NOMO-1 treated with dmso at 0.1 percent for 144 hours (cell line): Measurements from ENCODE around the gene POU2F1.
"Not testable (repeated sequence)": the region's sequence is repeated elsewhere in the genome, so short reads cannot be mapped to it uniquely, and the experiment has no call there.

Source experiments
- DNase-seq: peaks from one replicate; lab custom pipeline; 2025; ENCODE audit not compliant: unreplicated experiment; lab: John Stamatoyannopoulos, UW

POU2F1 gene

DNA sequence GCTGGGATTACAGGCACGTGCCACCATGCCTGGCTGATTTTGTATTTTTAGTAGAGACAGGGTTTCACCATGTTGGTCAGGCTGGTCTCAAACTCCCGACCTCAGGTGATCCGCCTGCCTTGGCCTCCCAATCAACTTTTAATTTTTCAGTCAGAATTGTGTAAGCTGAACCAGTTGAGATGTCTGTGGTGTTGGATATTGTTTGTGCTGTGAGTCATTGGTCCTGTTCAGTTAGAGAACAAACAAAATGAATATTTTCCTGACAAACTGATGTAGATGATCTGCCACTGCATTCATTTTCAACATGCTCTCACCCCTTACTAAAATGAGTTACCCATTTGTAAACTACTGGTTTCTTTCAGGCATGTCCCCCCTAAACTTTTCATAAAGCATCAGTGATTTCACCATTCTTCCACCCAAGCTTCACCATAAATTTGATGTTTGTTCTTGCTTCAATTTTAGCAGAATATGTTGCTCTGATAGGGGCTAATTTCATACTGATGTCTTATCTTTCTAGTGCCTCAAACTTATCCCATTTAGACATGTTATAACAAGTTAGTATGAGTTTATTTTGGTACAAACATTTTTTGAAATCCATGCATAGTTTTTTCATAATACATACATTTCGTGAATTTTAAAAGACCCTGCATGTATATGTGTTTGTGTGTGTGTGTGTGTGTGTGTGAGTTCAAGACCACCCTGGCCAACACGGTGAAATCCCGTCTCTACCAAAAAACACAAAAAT lies 15.2 kb upstream of the POU2F1 start:
- DNase-seq: not testable (repeated sequence)

DNA sequence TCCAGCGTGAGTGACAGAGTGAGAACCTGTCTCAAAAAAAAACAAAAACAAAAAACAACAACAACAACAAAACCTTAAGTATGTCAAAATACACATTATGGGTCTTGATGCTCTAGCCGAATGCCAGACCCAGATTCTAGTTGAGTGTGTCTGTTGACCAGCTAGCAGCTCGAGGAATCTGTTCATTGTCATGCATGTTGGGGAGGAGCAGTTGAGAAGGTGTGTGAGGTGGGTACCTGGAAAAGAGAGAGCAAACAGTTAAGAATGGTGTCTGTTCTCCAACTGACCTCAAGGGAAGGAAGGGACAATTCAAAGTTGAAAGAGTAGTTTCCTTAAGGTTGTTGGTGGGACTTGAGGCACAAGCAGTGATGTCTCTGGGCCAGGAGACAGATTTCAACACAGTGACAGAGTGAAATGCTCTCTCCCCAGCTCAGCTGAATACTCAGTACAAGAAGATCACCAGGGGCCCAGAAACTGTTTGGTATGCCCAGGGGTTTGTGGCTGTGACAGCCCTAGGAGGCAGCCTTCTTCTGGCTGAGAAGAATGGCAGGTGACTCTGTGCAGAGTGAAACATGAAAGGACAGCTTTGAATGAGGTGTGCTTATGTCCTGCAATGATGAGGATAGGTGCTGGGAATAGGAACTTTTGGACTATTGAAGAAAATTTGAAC lies 14.4 kb upstream of the POU2F1 start:
- DNase-seq: no peak

DNA sequence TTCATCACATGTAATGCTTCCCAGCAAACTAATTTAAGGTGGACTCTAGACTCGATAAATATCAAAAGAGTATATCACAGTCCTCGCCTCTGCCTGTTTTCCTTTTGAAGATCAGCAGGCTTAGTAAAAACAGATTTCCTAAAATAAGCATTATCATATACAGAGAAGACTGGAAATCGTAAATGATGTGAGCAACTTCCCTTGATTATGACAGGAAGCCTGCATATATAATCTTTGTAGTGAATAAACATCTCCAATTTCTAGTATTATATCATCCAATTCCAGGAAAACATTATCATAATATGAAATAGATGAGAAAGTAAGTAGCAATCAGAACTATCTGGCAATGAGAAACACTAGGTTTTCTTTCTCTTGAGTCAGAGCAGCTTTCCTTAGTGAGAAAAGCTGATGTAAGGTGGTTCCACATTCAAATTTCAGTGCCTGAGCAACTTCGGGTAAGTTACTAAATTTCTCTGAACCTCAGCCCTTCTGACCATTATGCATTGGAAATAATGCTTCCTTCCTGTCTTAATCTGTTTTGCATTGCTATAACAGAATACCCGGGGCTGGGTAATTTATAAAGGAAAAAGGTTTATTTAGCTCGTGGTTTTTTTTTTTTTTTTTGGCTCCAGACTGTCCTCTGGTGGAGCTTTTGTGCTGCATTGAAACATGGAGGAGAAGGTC lies 12.6 kb upstream of the POU2F1 start:
- DNase-seq: no peak

DNA sequence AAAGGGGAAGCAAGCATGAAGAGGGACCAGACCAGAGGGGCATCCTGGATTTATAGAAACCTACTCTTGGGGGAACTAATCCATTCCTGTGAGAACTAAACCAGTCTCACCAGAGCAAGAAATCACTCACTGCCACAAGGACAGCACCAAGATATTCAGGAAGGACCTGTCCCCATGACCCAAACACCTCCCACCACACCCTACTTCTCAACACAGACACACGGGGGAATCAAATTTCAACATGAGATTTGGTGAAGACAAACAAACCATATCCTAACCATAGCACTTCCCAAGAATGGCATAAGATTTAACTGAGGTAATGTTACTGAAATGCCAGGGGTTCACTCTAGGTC lies 12.1 kb upstream of the POU2F1 start:
- no peak for DNase-seq

DNA sequence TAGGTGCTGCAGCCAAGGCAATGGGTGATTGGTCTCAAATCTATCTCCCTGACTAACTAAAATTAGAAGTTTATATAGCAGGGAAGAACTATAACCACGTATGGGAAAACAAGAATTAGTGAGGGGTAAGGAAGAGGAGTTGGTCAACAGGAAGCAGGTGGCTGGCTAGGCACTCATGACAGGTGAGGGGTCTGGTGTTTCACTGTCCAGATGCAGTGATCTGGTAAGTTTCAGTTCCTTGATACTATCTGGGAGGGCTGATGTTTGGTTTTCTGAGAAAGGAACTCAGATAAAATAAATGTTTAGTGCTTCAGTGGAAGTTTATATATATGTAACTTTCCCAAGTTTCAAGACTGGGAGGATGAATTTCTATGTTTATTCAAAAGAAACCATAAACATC lies 11.6 kb upstream of the POU2F1 start:
- DNase-seq: no peak

DNA sequence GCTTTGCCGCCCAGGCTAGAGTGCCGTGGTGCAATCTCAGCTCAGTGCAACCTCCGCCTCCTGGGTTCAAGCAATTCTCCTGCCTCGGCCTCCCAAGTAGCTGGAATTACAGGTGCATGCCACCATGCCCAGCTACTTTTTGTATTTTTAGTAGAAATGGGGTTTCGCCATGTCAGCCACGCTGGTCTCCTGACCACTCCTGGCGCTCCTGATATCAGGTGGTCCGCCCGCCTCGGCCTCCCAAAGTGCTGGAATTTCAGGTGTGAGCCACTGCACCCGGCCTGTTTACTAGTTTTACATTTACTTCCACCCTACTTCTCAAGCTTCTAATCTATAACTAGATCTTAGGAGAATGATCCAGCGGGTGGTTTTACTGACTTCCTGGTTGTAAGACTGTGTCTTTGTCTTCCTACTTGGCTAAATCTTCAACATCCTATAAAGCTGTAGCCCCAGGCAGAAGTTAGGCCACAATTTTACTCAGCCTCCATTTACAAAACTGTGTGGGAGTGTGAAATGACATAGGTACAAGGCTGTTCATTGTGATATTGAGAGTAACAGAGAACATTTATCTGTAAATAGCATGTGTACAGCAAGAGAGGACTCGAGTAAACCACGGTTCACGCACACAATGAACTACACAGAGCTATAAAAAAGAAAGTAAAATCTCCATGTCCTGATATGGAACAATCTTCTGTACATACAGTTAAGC lies 9.6 kb upstream of the POU2F1 start:
- no peak for DNase-seq

DNA sequence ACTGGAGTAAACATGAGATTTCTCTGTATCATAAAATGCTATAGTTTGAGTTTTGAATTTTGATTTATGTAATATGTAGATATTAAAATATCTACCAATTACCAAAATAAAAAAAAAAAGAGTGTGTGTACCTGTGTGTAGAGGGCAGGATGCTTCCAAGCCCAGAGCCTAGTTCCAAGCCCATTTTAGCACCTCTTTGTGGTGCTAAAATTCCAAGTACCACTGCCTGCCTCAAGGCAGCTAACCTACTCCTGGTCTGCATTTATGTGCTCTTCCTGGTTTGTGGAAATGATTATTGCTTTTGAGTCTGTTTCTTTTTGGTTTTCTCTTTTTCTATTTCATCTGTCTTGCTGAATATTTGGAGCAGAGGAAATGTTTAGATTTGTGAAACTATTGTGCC lies 8.7 kb upstream of the POU2F1 start:
- DNase-seq: no peak

DNA sequence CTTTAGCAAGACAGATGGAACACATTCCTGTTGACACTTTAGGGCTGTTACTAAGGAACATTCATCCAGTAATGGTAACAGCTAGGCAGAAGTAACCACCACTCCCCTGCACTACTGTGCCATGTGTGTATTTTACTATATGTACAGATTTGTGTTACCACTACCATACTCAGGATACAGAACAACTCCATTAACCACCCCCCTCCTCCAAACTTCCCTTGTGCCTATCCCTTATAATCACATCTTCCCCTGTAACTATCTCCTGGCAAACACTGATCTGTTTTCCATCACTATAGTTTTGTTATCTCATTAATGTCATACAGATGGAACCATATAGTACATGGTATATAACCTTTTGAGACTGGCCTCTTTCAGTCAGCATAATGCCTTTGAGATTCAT lies 3.9 kb upstream of the POU2F1 start:
- DNase-seq: no peak

DNA sequence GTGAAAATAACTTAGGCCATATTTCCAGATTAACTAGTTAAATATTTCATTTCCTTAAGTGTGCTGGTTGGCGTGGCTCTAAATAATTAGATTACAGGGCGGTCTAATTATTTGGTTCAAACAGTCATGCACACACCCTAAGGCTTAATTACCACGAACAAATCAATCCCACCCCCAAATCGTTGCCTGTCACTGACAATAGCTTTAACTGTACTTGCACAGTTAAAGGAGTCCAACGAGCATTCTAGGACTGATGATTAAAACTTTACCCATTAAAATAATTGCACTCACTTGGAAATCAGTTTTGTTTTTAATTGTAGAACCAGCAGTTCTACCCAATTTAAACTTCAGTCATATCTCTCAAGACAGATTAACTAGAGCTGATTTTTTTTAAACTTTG lies 1.5 kb upstream of the POU2F1 start:
- DNase-seq: no peak

DNA sequence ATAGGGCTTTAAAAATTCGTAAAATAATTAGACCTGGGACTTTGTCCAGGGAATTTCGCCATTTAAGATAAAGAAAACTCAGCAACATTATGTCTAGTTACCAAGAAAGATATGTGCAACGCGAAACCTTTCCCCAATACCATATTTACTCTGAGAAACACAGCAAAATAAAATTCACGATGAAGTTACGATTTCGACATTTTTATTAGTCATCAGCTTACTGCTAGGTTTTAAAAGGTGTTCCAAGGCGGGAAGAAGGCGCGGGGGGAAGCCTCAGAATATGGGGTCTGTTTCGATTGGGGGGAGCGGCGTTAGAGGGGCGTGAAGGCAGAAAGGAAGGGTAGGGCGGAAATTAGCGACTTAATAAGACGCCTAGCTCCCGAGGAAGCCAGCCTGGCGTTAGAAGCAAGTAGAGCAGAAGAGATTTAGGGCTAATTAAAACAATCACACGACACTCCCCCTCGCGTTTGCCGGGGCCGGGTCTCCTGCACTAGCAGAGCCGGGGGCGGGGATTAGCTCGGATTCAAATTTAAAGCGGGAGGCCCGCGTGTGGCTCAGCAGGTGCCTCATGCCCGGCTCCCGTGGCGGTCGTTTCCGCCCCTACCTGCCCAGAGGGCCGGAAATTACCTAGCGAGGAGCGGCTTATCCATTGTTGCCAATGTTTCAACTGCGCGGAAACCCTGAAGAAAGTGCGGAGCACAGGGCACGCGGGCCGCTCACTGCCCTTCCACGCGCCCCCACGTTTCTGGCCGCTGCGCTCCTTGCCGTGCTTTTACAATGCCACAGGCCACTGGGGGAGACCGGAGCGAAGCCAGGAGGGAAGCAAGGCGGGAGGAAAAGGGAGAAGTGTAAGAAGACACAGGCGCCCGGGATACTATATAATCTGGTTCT lies 795 bp upstream of the POU2F1 start:
- DNase-seq: peak; percentile 91

DNA sequence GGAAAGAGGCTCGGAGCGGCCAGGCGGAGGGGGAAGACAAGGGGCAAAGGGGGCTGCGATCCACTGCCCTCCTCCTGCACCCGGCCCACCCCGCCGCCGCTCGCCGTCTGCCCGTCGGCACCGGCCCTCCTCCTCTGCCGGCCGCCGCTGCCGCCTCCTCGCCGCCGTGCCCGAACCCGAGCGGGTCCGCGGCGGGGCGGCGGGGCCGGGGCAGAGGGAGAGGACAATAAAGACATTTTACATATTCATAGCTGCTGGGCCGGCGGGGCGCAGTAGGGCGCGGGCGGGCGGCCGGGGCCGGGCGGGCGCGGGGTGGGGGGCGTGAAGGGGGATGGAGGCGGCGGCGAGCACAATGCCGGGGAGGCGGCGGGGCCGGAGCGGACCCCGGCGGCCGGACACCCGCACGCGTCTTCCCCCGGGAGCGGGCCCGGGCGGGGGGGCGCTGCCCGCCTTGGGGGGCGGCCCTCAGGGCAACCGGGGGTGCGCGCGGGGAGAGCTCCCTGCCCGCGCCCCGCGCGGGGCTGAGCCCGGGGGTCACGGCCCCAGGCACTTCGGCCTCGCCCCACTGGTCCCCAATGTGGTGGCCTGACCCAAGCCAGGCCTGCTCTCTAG lies 546 bp downstream of the POU2F1 start:
- no peak for DNase-seq

DNA sequence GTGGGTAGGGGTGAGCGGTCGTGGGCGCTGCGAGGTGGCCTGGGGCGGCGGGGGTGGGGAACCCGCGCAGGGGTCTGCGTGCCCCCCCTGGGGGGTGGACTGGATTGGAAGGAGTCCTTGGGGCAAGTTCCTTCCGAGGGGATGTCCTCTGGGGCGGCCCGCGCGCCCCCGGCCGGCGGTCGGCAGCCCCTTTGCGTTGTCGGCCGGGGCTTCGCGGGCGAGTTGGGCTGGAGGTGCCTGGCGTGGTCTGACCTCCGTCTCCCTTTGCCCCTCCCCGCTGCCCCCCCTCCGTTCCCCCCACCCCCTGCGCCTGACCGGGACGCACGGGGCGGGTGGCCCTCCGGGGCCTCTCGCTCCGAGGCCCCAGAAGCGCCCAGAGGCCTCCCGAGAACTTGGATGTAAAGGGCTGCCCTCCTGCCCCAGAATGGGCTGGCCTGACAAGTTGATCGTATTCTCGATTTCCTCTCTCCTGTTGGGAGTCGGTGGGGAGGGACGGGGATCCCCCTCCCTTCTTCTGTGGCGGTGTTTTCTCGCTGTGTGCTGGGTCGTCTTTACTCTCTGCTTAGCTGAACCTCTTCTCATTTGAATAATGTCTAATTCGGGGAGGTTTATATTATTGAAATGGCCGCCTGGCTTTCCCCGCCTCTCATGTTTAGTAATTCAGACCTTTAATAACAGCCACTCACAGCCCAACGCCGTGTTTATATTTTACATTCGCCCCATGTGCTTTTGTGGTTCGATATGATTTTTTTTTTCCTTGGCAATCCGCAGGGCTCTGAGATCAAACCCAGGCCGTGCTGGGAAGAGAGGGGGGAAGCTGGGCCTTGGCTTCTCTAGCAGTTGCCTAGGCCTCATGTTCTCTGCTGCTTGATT lies 1.3 kb downstream of the POU2F1 start:
- peak; percentile 63 for DNase-seq

DNA sequence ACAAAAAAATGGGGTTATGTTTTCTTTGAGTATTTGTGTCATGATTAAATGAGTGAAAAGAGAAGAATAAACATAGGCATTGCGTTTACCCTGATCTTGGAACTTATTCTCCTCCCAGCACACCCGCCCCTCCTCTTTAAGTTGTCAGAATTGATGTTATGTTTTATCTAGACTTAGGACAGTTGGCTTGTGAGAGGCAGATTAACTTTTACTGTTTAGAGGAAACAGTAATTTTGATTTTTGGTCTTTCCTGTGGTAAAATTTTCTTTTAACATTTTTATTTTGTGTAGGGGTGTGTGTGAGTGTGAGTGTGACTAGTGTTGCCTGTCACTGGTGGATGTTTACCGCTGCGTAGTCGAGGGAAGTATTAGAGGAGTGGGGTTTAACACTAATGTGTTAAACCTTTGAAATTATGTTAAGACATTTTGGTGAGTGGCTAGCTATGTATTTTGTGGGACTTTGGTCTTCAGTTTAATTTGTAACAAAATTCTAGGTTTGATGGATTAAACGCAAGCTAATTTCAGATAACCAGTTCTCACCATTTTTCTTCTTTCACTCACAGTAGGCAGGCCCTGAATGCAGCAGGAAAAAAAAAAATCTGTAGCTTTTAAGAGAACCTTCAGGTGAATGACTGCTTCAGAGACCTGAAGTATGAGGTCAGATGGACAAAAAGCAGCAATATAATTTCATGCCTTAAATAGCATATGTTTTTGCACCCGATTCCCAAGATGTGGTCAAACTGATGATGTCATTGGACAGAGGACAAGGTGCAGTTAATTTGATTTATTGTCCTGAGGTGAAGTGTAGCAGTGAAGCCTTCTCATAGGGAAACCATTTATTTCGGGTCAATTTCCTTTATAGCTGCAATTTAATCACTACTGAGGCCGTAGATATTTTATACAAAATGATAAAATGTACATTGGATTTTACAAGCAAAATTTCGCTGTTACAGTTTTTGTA lies 2.7 kb downstream of the POU2F1 start:
- no peak for DNase-seq

DNA sequence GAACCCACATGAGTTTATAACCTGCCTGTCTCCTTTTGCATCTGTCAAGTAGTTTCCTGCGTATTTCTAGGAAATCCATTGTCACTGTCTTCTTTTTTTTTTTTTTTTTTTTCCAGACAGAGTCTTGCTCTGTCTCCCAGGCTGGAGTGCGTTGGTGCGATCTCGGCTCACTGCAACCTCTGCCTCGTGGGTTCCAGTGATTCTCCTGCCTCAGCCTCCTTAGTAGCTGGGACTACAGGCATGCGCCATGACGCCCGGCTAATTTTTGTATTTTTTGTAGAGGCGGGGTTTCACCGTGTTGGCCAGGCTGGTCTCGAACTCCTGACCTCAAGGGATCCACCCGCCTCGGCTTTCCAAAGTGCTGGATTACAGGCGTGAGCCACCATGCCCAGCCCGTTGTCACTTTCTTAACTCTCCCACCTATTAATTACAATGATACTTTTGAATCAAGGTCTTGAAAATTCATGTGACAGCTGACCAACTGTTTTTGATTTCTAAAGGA lies 4.1 kb downstream of the POU2F1 start:
- DNase-seq: not testable (repeated sequence)

DNA sequence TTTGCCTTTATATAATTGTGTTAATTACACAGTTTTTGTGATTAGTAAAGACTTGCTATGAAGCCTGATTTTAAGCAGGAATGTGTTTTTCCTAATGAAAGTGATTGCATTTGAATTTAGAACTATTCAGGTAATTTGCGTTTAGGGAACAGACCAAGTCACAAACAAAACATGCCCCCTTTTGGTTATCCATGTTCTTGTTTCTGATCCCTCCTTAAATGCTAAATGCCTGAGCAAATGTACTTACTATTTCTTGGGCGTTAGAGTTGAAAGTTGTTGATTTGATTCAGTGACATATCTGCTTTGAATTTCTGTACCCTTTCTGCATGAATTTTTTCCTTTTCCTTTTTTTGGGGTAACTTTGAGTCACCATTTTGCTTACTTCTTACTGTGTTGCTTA lies 5.2 kb downstream of the POU2F1 start:
- DNase-seq: no peak

DNA sequence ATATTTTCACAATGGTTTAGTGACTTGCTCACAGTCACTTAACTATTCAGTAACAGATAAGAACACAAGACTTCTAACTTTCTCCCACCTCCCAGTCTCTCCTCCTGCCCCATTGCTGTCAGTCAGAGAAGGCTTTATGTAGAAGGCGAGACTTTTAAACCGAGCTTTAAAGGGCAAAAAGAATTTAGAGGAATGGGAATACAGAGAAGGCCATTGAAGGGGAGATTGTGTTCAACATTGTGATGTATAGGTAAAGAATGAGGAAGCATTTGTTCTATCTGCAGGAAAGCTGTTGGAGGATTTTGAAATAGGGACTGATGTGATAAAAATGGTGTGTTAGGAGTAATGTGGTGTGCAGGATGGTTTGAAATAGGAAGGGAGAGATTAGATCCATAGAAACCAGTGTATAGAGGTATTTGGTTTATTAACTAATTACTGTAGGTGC lies 7.3 kb downstream of the POU2F1 start:
- DNase-seq: peak; percentile 9

DNA sequence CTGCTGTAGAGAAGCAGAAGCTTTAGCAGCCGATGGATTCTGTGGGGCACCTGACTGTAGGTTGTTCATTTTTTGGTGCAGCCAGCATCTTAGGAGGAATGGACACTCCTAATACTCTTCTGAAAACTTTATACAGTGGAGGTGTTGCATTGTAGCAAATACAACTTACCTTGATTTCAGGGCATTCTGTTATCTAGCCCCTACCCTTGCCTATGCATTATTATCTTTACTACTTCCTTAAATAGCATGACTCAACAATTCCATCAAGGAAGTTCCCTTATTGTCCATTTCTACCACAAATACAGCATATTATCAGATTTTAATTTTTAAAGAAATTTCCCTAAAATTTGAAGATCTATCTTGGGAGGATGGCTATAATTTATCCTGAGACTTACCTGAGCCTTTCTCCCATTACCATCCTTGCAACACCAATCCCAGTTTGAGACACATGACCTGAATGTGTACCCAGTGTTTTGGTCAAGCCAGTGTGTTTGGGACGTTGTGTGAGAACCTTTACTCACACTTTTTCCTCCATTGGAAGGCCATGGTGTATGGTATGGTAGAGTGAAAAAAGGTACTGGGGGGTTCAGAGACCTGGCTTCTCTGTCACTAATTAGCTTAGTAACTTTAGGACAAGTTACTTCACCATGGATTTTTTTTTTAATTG lies 9.2 kb downstream of the POU2F1 start:
- DNase-seq: peak; percentile 47
